Activated T-helper 1 cell treated with anti-CD3 and anti-CD28 coated beads, Interleukin-12 subunit alpha, Interleukin-12 subunit beta, Interleukin-2, Interleukin-4 antibody, amounts not matched to agents 30 ng/mL and 10 ng/mL and 1 ng/mL, durations not matched to agents 14 hours and 24 hours and 36 hours (primary cell): ENCODE data around the gene PRUNE2. TPM values are rescaled to one million over a fixed set of nuclear protein-coding genes. Genes with fewer than 3 reads are reported as not detected.

Experiments used
- DNase-seq: peaks from one replicate; pipeline ENCODE4 v3.0.0; 2021; ENCODE audit warnings: low spot score
- H3K27ac Mint-ChIP-seq: one replicate; pipeline ENCODE4 v1.8.0; 2021; ENCODE audit warnings: mild to moderate bottlenecking, mixed read lengths
- H3K27me3 Mint-ChIP-seq: one replicate; pipeline ENCODE4 v1.8.0; 2022; ENCODE audit warnings: mild to moderate bottlenecking, moderate library complexity, mixed read lengths; ENCODE audit not compliant: insufficient read depth
- H3K36me3 Mint-ChIP-seq: one replicate; pipeline ENCODE4 v1.8.0; 2021; ENCODE audit warnings: low read depth, mixed read lengths
- H3K4me1 Mint-ChIP-seq: one replicate; pipeline ENCODE4 v1.8.0; 2021; ENCODE audit warnings: low read depth, mixed read lengths
- H3K4me3 Mint-ChIP-seq: one replicate; pipeline ENCODE4 v1.8.0; 2021; ENCODE audit warnings: mild to moderate bottlenecking, moderate library complexity, mixed read lengths
- H3K9me3 Mint-ChIP-seq: one replicate; pipeline ENCODE4 v1.8.0; 2021; ENCODE audit warnings: mixed read lengths
- intact Hi-C: fragments of 100-400 bp; cut with micrococcal nuclease; formaldehyde crosslinking; loops from one replicate; pipeline ENCODE4 v1.15.1; 2024
- total RNA-seq: library from RNA; stranded (reverse); gene quantifications from 2 replicates; pipeline ENCODE4 v1.2.3, GENCODE V29; 2022

Gene PRUNE2
- total RNA-seq, 1 donor from 2014 or later: 0.57 TPM

DNA sequence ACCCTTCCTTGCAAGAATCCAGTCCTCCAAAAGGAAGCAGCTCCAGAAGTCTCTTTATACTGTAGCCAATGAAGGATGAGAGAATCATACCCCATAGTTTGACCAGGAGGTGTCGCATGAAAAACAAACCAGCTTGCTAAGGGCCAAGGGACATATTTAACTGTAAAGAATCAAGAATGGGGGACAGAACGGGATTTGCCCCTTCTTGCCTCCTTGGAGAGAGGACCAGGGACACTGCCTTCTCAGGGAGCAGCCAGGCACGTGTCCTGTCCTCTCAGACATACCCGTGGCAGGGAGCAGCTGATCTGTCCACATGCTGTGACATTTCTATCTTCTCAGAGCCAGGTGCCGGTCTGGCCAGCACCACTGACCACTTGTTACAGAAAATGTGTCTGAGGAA, 11.7 kb downstream of the PRUNE2 start:
- H3K4me3 Mint-ChIP-seq: no peak overlapping the region
- DNase-seq: no peak
- H3K27ac Mint-ChIP-seq: no peak overlapping the region
- no peaks in the 10 kb centered on the region for H3K27me3 Mint-ChIP-seq
- intact Hi-C loops: no loop called here
- H3K9me3 Mint-ChIP-seq: no peaks in the 10 kb centered on the region
- no peaks in the 10 kb centered on the region for H3K4me1 Mint-ChIP-seq
- H3K36me3 Mint-ChIP-seq: no peaks in the 10 kb centered on the region

GRCh38 chr9:76893395-76893932, 12.4 kb downstream of the PRUNE2 start:
- Mint-ChIP-seq H3K9me3 (no peaks in the 10 kb centered on the region), H3K27me3 (no peaks in the 10 kb centered on the region), H3K4me1 (no peaks in the 10 kb centered on the region), H3K36me3 (no peaks in the 10 kb centered on the region), H3K4me3 (no peak overlapping the region), H3K27ac (no peak overlapping the region)
- no peak for DNase-seq
- intact Hi-C loops: no loop called here

DNA sequence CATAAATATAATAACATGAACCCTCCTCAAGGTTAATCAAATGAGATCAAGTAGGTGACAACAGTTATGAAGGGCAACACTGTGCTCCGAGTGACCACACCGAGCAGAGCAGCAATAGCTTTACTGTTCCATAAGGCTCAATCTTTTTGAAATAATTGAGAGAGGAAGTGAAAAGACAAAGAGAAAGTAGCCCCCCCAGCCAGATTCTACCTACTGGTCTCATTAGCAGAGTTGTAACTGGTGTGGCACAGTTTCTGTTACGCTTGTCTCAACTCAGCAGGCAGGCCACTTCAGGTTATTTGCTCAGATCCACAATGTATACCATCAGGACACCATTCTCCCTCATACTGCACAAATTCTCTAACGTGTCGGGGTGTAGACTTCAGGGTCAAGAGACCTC, 14.0 kb downstream of the PRUNE2 start:
- DNase-seq: no peak
- no peaks in the 10 kb centered on the region for H3K27me3 Mint-ChIP-seq
- no peaks in the 10 kb centered on the region for H3K9me3 Mint-ChIP-seq
- intact Hi-C loops: no loop called here
- no peak overlapping the region for H3K4me3 Mint-ChIP-seq
- H3K27ac Mint-ChIP-seq: no peak overlapping the region
- no peaks in the 10 kb centered on the region for H3K4me1 Mint-ChIP-seq
- H3K36me3 Mint-ChIP-seq: no peaks in the 10 kb centered on the region

GRCh38 chr9:76891279-76891678, 14.6 kb downstream of the PRUNE2 start:
- H3K27me3 Mint-ChIP-seq: no peaks in the 10 kb centered on the region
- no peaks in the 10 kb centered on the region for H3K4me1 Mint-ChIP-seq
- no peaks in the 10 kb centered on the region for H3K36me3 Mint-ChIP-seq
- no peak overlapping the region for H3K4me3 Mint-ChIP-seq
- DNase-seq: no peak
- H3K9me3 Mint-ChIP-seq: no peaks in the 10 kb centered on the region
- no peak overlapping the region for H3K27ac Mint-ChIP-seq
- intact Hi-C loops: no loop called here

- Mint-ChIP-seq H3K9me3 (no peaks in the 10 kb centered on the region), H3K27me3 (no peaks in the 10 kb centered on the region), H3K27ac (no peak overlapping the region), H3K36me3 (no peaks in the 10 kb centered on the region), H3K4me3 (no peak overlapping the region), H3K4me1 (no peaks in the 10 kb centered on the region)
- intact Hi-C loops: no loop called here
- no peak for DNase-seq
Observed at GRCh38 chr9:76887951-76888350, 18.0 kb downstream of the PRUNE2 start.

DNA sequence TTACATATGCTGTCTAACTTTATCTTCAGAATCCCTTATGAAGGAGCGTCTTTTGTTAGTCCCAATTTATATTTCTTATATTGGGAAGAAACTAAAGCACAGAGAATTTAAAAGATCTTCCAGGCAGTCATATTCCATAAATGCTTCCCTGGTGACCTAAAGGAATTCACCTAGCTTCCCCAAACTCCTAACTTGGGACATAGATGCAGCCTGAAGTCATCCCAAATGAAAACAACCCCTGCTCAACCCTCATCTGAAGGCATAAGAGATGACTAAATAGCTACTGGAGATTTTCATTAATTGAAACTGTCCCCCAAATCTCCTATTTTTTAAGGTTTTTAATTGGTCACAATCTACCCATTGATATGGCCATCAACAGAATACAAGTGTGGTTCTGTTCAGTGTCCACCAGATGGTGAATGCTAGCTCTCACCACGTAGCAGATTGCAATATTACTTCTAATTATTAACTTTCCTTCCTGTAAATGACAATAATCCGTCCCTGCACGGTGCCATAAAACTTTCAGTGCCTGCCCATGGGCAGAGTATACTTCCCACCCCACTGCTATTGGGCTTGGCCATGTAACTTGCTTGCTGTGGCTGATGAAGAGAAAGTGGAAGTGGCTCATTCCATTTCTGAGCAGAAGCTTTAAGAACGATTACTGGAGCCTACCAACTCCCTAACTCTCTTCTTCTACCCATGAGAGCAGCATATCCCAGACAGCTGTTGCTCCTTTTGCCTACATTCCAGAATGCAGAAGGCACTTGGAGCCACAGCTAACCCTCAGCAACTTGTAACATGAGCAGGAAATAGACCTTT, 18.7 kb downstream of the PRUNE2 start:
- H3K27ac Mint-ChIP-seq: no peak overlapping the region
- H3K9me3 Mint-ChIP-seq: no peaks in the 10 kb centered on the region
- H3K36me3 Mint-ChIP-seq: no peaks in the 10 kb centered on the region
- no peaks in the 10 kb centered on the region for H3K27me3 Mint-ChIP-seq
- no peak for DNase-seq
- H3K4me3 Mint-ChIP-seq: no peak overlapping the region
- H3K4me1 Mint-ChIP-seq: no peaks in the 10 kb centered on the region
- intact Hi-C loops: no loop called here

DNA sequence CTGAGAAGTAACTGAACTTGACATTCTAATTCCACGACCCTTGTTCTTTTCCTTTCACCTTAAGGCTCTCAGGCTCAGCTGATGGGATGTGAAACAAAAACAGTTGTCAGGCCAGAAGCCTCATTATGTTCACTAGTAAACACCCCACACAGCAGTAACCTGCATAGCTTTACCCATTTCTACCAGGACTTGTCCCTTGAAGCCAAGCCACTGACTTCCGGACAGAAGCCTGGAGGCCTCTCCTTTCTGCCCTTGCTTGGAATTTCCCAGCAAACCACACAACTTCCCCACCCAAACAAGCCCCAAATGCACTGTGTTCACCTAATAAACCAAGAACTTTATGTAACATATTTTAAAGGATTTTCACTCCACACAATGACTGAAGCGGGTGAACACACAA, 19.6 kb downstream of the PRUNE2 start:
- no peak overlapping the region for H3K4me3 Mint-ChIP-seq
- no peaks in the 10 kb centered on the region for H3K9me3 Mint-ChIP-seq
- H3K36me3 Mint-ChIP-seq: no peaks in the 10 kb centered on the region
- intact Hi-C loops: no loop called here
- H3K27ac Mint-ChIP-seq: no peak overlapping the region
- no peaks in the 10 kb centered on the region for H3K4me1 Mint-ChIP-seq
- no peak for DNase-seq
- no peaks in the 10 kb centered on the region for H3K27me3 Mint-ChIP-seq

DNA sequence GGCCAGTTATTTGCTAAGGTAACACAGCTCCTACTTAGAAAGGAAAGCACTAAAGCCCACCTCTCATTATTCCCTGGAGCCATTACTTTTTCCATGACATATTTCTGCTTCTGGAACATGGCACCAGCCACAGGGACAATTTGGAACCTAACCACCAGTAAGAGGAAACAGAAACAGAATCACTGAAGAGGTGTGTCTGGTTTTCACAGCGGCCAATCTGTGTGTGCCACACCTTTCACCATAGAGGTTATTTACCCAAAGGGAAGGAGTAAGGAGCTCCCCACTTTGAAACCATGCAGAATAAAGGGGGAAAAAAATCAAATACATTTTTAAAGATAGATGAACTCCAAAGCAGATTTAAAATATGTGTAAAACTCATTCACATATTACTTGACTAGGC, 21.1 kb downstream of the PRUNE2 start:
- H3K36me3 Mint-ChIP-seq: no peaks in the 10 kb centered on the region
- H3K4me3 Mint-ChIP-seq: no peak overlapping the region
- no peak overlapping the region for H3K27ac Mint-ChIP-seq
- intact Hi-C loops: no loop called here
- no peaks in the 10 kb centered on the region for H3K4me1 Mint-ChIP-seq
- no peaks in the 10 kb centered on the region for H3K27me3 Mint-ChIP-seq
- no peaks in the 10 kb centered on the region for H3K9me3 Mint-ChIP-seq
- no peak for DNase-seq

DNA sequence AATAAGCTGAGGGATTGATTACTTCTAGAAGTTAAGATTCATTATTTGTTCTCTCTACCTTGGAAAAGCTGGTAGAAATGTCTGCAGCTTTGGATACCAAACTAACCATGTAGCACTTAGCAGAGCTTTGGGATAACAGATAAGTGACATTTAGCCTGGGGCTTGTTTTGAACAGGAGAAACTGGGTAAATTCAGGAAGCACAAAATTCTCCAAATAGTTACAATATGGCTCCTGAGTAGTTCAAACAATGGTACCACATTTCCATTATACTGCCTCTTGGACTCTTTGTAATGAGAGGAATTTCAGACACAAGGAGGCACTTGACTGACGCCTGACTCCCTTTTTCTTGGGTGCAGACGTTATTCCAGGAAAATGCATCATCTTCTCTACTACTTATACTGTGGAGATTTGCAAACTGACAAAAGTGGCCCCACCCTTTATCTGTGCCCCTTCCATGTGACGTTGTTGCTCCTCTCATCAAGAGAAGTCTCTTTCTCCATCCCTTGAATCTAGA, 22.5 kb downstream of the PRUNE2 start:
- H3K9me3 Mint-ChIP-seq: no peaks in the 10 kb centered on the region
- no peaks in the 10 kb centered on the region for H3K4me1 Mint-ChIP-seq
- no peaks in the 10 kb centered on the region for H3K27me3 Mint-ChIP-seq
- intact Hi-C loops: no loop called here
- H3K36me3 Mint-ChIP-seq: no peaks in the 10 kb centered on the region
- H3K27ac Mint-ChIP-seq: no peak overlapping the region
- no peak overlapping the region for H3K4me3 Mint-ChIP-seq
- no peak for DNase-seq

- no peaks in the 10 kb centered on the region for H3K9me3 Mint-ChIP-seq
Observed at GRCh38 chr9:76882686-76883085, 23.2 kb downstream of the PRUNE2 start.

DNA sequence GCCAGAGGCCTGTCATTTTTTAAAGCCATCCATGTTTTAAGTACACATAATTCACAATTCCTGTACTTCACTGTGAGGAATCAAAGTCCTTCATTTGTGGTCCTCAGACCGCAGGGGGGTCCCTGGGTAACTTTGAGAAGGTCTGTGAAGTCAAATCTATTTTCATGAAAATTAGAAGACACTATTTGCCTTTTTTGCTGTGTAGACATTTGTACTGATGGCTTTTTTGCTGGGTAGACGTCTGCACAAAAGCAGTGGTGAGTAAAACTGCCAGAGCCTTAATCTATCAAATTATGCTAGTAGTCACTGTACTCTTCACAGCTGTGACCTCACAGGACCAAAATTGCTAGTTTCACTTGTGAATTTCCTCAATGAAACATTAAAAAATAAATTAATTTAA, 25.7 kb downstream of the PRUNE2 start:
- no peak overlapping the region for H3K4me3 Mint-ChIP-seq
- H3K27ac Mint-ChIP-seq: no peak overlapping the region
- H3K27me3 Mint-ChIP-seq: no peaks in the 10 kb centered on the region
- no peaks in the 10 kb centered on the region for H3K4me1 Mint-ChIP-seq
- no peaks in the 10 kb centered on the region for H3K9me3 Mint-ChIP-seq
- intact Hi-C loops: no loop called here
- DNase-seq: no peak
- H3K36me3 Mint-ChIP-seq: no peaks in the 10 kb centered on the region

More at GRCh38 chr9:76882686-76883085, 23.2 kb downstream of the PRUNE2 start:
- H3K27ac Mint-ChIP-seq: no peak overlapping the region
- no peaks in the 10 kb centered on the region for H3K27me3 Mint-ChIP-seq
- H3K36me3 Mint-ChIP-seq: no peaks in the 10 kb centered on the region
- no peak for DNase-seq
- intact Hi-C loops: no loop called here
- H3K4me1 Mint-ChIP-seq: no peaks in the 10 kb centered on the region
- no peak overlapping the region for H3K4me3 Mint-ChIP-seq

GRCh38 chr9:76878933-76879332, 27.0 kb downstream of the PRUNE2 start:
- Mint-ChIP-seq H3K27me3 (no peaks in the 10 kb centered on the region), H3K4me3 (no peak overlapping the region), H3K4me1 (no peaks in the 10 kb centered on the region), H3K9me3 (no peaks in the 10 kb centered on the region), H3K36me3 (no peaks in the 10 kb centered on the region), H3K27ac (no peak overlapping the region)
- DNase-seq: no peak
- intact Hi-C loops: no loop called here

- no peak for DNase-seq
- no peaks in the 10 kb centered on the region for H3K4me1 Mint-ChIP-seq
- no peaks in the 10 kb centered on the region for H3K9me3 Mint-ChIP-seq
- intact Hi-C loops: no loop called here
- H3K27me3 Mint-ChIP-seq: peaks cover 6% of the 10 kb centered on the region
- H3K4me3 Mint-ChIP-seq: no peak overlapping the region
- H3K27ac Mint-ChIP-seq: no peak overlapping the region
- no peaks in the 10 kb centered on the region for H3K36me3 Mint-ChIP-seq
Observed at GRCh38 chr9:76877961-76878360, 28.0 kb downstream of the PRUNE2 start.
